Kidney glomerular epithelial cell (primary cell): ENCODE results near the gene CHD8.
"Not testable (repeated sequence)": the region's sequence is repeated elsewhere in the genome, so short reads cannot be mapped to it uniquely, and the experiment has no call there.

ENCODE experiments used
- DNase-seq: peaks from one replicate; lab custom pipeline; 2025; lab: John Stamatoyannopoulos, UW

CHD8 gene

GRCh38 chr14:21372814-21373213 is 83.1 kb downstream of the CHD8 start:
- not testable (repeated sequence) for DNase-seq

- no peak for DNase-seq
Measured at GRCh38 chr14:21369949-21370679, 85.8 kb downstream of the CHD8 start.

DNA sequence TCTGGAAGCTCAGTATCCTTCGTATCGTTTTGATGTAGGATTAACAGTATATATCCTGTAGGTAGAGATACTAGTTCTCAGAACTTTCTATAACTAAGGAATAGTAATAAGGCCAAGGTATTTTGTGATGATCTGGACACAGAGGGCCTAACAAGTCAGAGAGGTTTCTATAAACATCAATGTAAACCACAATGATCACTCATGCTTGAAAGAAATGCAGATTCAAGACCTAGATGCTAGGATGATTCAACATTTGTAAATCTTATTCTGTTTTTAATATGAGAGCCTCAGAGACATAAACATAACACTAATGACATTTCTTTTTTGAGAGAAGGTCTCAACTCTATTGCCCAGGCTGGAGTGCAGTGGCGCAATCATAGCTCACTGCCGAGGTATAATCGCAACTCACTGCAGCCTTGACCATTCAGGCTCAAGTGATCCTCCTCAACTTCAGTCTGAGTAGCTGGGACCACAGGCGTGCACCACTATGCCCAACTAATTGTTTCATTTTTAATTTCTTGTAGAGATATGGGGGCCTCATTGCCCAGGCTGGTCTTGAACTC is 88.3 kb downstream of the CHD8 start:
- peak; percentile 1 for DNase-seq

- no peak for DNase-seq
Measured at GRCh38 chr14:21356511-21356910, 99.4 kb downstream of the CHD8 start.

GRCh38 chr14:21352587-21352986 is 103.3 kb downstream of the CHD8 start:
- no peak for DNase-seq

- DNase-seq = no peak
Measured at GRCh38 chr14:21350539-21350938, 105.4 kb downstream of the CHD8 start.

DNA sequence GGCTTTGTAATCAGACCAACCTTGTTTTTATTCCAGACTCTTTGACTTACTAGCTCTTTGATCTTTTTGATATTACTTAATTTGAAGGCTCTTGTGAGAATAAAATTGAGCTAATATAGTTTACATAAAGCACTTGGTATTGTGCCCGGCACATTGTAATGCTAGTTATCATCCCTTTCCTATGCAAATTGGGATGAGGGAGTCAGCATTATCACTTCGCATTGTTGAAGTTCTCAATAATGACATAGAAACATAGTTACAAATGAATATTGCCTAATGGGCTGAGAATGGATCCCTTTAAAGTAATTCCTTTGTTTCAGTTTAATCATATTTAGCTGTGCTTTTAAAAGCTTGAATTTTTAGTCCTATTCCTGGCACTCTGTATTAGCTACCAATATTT is 108.7 kb downstream of the CHD8 start:
- no peak for DNase-seq

DNA sequence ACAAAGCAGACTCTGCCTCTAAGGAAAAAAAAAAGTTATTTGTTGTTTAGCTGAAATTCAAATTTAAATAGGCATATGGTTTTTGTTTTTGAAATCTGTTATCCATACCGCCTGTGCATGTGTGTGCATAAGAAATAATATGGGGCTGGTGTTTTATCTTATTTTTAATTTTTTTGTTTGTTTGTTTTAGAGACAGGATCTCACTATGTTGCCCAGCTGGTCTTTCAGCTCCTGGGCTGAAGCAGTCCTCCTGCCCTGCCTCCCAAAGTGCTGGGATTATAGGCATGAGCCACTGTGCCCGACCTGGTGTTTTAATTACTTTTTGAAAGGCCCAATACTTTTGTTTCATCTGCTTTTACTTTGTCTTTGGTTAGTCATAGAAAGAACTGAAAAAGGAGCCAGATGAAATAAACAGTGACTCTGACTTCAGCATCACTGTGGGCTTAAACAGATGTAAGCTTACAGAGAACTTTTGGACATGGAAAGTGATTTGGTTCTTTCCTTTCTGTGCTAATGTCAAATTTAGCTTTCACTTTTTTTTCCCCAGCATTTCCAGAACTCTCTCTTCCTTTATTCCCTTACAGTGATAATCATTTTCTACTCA is 109.3 kb downstream of the CHD8 start:
- DNase-seq = no peak

DNA sequence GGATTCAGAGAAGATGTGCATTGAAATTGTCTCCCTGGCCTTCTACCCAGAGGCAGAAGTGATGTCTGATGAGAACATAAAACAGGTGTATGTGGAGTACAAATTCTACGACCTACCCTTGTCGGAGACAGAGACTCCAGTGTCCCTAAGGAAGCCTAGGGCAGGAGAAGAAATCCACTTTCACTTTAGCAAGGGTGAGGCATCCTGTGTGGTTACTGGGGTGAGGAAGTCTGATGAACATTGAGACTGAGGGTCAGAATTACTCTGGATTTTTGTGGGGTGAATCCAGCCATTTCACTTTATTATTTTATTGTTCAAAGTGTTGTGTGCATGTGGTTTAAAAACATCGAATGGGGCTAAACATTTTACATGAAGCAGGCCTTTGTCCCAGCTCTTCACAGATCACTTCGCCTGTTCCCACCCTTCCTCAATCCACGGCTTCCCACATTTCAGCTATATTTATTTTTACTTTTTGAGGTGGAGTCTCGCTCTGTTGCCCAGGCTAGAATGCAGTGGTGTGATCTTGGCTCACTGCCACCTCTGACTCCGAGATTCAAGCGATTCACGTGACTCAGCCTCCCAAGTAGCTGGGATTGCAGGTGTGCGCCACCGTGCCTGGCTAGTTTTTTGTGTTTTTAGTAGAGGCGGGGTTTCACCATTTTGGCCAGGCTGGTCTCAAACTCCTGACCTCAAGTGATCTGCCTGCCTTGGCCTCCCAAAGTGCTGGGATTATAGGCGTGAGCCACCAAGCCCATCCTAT is 112.7 kb downstream of the CHD8 start:
- DNase-seq = no peak
